Neural cell (in vitro differentiated cells): Measurements from ENCODE around the gene ZBTB37. TPM values are rescaled to one million over a fixed set of nuclear protein-coding genes. Genes with fewer than 3 reads are reported as not detected.

Experiments
- H2AFZ ChIP-seq: fragments of 200-600, 300-800 bp; sonication (generic), shearing (Covaris generic); 2 replicates; pipeline ENCODE4 v1.6.0; 2014; ENCODE audit warnings: low read depth, mild to moderate bottlenecking, antibody characterized with exemption, low read length, moderate library complexity
- H3F3A ChIP-seq: fragments of 200-600 bp; shearing (Covaris generic); 2 replicates; pipeline ENCODE4 v1.6.1; 2016; ENCODE audit warnings: mild to moderate bottlenecking, moderate library complexity, mixed read lengths, antibody characterized with exemption, low read length; ENCODE audit not compliant: insufficient read depth, poor library complexity, severe bottlenecking
- H3K27ac ChIP-seq: fragments of 200-600, 300-800 bp; sonication (generic), shearing (Covaris generic); 2 replicates; pipeline ENCODE4 v1.5.1; 2014; ENCODE audit warnings: mild to moderate bottlenecking, low read length, moderate library complexity
- H3K27me3 ChIP-seq: fragments of 300-800, 200-600 bp; sonication (generic), shearing (Covaris generic); 2 replicates; pipeline ENCODE4 v1.6.0; 2014; ENCODE audit warnings: mild to moderate bottlenecking, low read depth, low read length, moderate library complexity; ENCODE audit not compliant: insufficient read depth
- H3K36me3 ChIP-seq: fragments of 300-800, 200-600 bp; sonication (generic), shearing (Covaris generic); 2 replicates; pipeline ENCODE4 v1.5.1; 2014; ENCODE audit warnings: mild to moderate bottlenecking, antibody characterized with exemption, low read length, moderate library complexity; ENCODE audit not compliant: insufficient read depth
- H3K4me2 ChIP-seq: fragments of 300-800, 200-600 bp; sonication (generic), shearing (Covaris generic); 2 replicates; pipeline ENCODE4 v1.6.0; 2014; ENCODE audit warnings: mild to moderate bottlenecking, low read length
- H3K4me3 ChIP-seq: fragments of 300-800, 200-600 bp; sonication (generic), shearing (Covaris generic); 2 replicates; pipeline ENCODE4 v1.5.1; 2014; ENCODE audit warnings: mild to moderate bottlenecking, low read length, moderate library complexity
- H3K79me2 ChIP-seq: fragments of 200-600 bp; shearing (Covaris generic); replicated peaks from 2 replicates; pipeline ENCODE4 v1.6.0; 2014; ENCODE audit warnings: mild to moderate bottlenecking, low read length, moderate library complexity; ENCODE audit not compliant: insufficient read depth
- H3K9ac ChIP-seq: fragments of 300-800, 200-600 bp; sonication (generic), shearing (Covaris generic); 2 replicates; pipeline ENCODE4 v1.6.1; 2016; ENCODE audit warnings: mild to moderate bottlenecking, low read length, mixed read lengths
- H3K9me2 ChIP-seq: fragments of 200-600 bp; shearing (Covaris generic); 2 replicates; pipeline ENCODE4 v1.6.1; 2016; ENCODE audit warnings: mild to moderate bottlenecking, low read length, mixed read lengths; ENCODE audit not compliant: insufficient read depth
- H3K9me3 ChIP-seq: fragments of 200-600, 300-800 bp; sonication (generic), shearing (Covaris generic); 2 replicates; pipeline ENCODE4 v1.6.1; 2016; ENCODE audit warnings: mild to moderate bottlenecking, mixed run types, low read length, moderate library complexity, mixed read lengths
- H4K20me1 ChIP-seq: fragments of 200-600 bp; shearing (Covaris generic); 2 replicates; pipeline ENCODE4 v1.6.1; 2016; ENCODE audit warnings: mild to moderate bottlenecking, mixed run types; ENCODE audit not compliant: insufficient read depth
- CTCF ChIP-seq: fragments of 450-650 bp; IDR thresholded peaks from 2 replicates; pipeline ENCODE4 v1.5.1; 2014; ENCODE audit warnings: antibody characterized with exemption, mild to moderate bottlenecking, moderate library complexity; ENCODE audit not compliant: poor library complexity, severe bottlenecking
- EP300 ChIP-seq: fragments of 450-650 bp; conservative IDR thresholded peaks from 2 replicates; pipeline ENCODE4 v1.6.1; 2014; ENCODE audit warnings: antibody characterized with exemption, mild to moderate bottlenecking, moderate library complexity; ENCODE audit not compliant: poor library complexity, severe bottlenecking
- EZH2 ChIP-seq: fragments of 200-600, 300-800 bp; shearing (Covaris generic), sonication (generic); IDR thresholded peaks from 2 replicates; pipeline ENCODE4 v1.6.1; 2014; ENCODE audit warnings: antibody characterized with exemption, low read length, borderline replicate concordance, mild to moderate bottlenecking; ENCODE audit not compliant: insufficient read depth, poor library complexity, severe bottlenecking
- MXI1 ChIP-seq: fragments of 450-650 bp; conservative IDR thresholded peaks from 2 replicates; pipeline ENCODE4 v1.6.1; 2014; ENCODE audit warnings: antibody characterized with exemption, mild to moderate bottlenecking; ENCODE audit not compliant: poor library complexity, severe bottlenecking
- POLR2AphosphoS5 ChIP-seq: IDR thresholded peaks from 2 replicates; pipeline ENCODE4 v1.6.1; 2012
- RAD21 ChIP-seq: fragments of 450-650 bp; conservative IDR thresholded peaks from 2 replicates; pipeline ENCODE4 v1.6.1; 2014; ENCODE audit warnings: antibody characterized with exemption, mild to moderate bottlenecking, moderate library complexity
- REST ChIP-seq: IDR thresholded peaks from 2 replicates; pipeline ENCODE4 v1.6.1; 2012; ENCODE audit warnings: borderline replicate concordance
- SMC3 ChIP-seq: fragments of 450-650 bp; conservative IDR thresholded peaks from 2 replicates; pipeline ENCODE4 v1.6.1; 2014; ENCODE audit warnings: antibody characterized with exemption, mild to moderate bottlenecking, moderate library complexity; ENCODE audit not compliant: poor library complexity
- TAF1 ChIP-seq: IDR thresholded peaks from 2 replicates; pipeline ENCODE4 v1.6.1; 2012; ENCODE audit warnings: low read depth
- polyA plus RNA-seq: library from polyadenylated mRNA; depleted of rRNA; stranded (reverse); fragments of >200 nt; gene quantifications from 2 replicates; pipeline ENCODE4 v1.2.3, GENCODE V29; 2014

Gene ZBTB37
- polyA plus RNA-seq, 1 donor from 2014 or later: 14.6 TPM

- no peak overlapping the region for H3K4me3 ChIP-seq
- H3K9me2 ChIP-seq: no peaks in the 10 kb centered on the region
- no peak overlapping the region for H3K27ac ChIP-seq
- H3K4me2 ChIP-seq: no peak overlapping the region
- H3K9me3 ChIP-seq: no peaks in the 10 kb centered on the region
- no peaks in the 10 kb centered on the region for H3F3A ChIP-seq
- H2AFZ ChIP-seq: no peak overlapping the region
- H4K20me1 ChIP-seq: no peaks in the 10 kb centered on the region
- H3K9ac ChIP-seq: no peak overlapping the region
- no peaks in the 10 kb centered on the region for H3K79me2 ChIP-seq
- no peaks in the 10 kb centered on the region for H3K36me3 ChIP-seq
- H3K27me3 ChIP-seq: no peaks in the 10 kb centered on the region
- TF ChIP-seq EZH2: no peak
- no peak for TF ChIP-seq EP300
- TF ChIP-seq POLR2AphosphoS5: no peak
- no peak for TF ChIP-seq TAF1
- no peak for TF ChIP-seq MXI1
- no peak for TF ChIP-seq RAD21
- TF ChIP-seq CTCF: no peak
- TF ChIP-seq REST: no peak
- TF ChIP-seq SMC3: no peak
Observed at GRCh38 chr1:173900427-173900826, 32.2 kb downstream of the ZBTB37 start.

GRCh38 chr1:173900992-173901391 is 32.8 kb downstream of the ZBTB37 start:
- TF ChIP-seq SMC3 (no peak), TAF1 (no peak), RAD21 (no peak), POLR2AphosphoS5 (no peak), CTCF (no peak), EP300 (no peak), EZH2 (no peak), MXI1 (no peak), REST (no peak)
- no peaks in the 10 kb centered on the region for H3K9me2 ChIP-seq
- no peaks in the 10 kb centered on the region for H3K79me2 ChIP-seq
- no peaks in the 10 kb centered on the region for H3F3A ChIP-seq
- no peak overlapping the region for H3K4me3 ChIP-seq
- H4K20me1 ChIP-seq: no peaks in the 10 kb centered on the region
- no peak overlapping the region for H3K4me2 ChIP-seq
- H3K27me3 ChIP-seq: no peaks in the 10 kb centered on the region
- H3K9me3 ChIP-seq: no peaks in the 10 kb centered on the region
- no peak overlapping the region for H3K9ac ChIP-seq
- H2AFZ ChIP-seq: no peak overlapping the region
- H3K36me3 ChIP-seq: no peaks in the 10 kb centered on the region
- H3K27ac ChIP-seq: no peak overlapping the region
